ENCODE measurements around the gene TMEM134. TPM values are rescaled to one million over a fixed set of nuclear protein-coding genes. Genes with fewer than 3 reads are reported as not detected.

The TMEM134 gene
- total RNA-seq, 2 experiments from 2014 or later, result 26.8 to 76.9 TPM

GRCh38 chr11:67449116-67449844 is 19.8 kb downstream of the TMEM134 start:
- CTCF ChIA-PET (ENCODE audit: unreplicated experiment), result interaction anchor here (0.6 to 1.0 kb wide), 2 partner anchors 12 to 47 kb away, joined by 3 to 11 read pairs; partner anchors contain the start of genes PPP1CA and PTPRCAP
- Histone ChIP-seq H3K4me3 (ENCODE audit: low read depth, low read length, poor library complexity, severe bottlenecking) (peak overlapping the region; percentile 27), H3K27ac (ENCODE audit: low read depth, low read length, poor library complexity, severe bottlenecking) (peak overlapping the region; percentile 73), H3K4me1 (ENCODE audit: insufficient read depth, low read length, poor library complexity, severe bottlenecking) (peaks cover 70% of the 10 kb centered on the region), H2AFZ (ENCODE audit: low read length) (no peak overlapping the region; the same call in 1 of the 2 replicates), H4K20me1 (ENCODE audit: insufficient read depth, low read length) (no peaks in the 10 kb centered on the region), H3K9me3 (ENCODE audit: low read length) (no peaks in the 10 kb centered on the region), H3K79me2 (ENCODE audit: insufficient read depth, low read depth, low read length) (no peaks in the 10 kb centered on the region), H3K9me2 (ENCODE audit: insufficient read depth, low read length) (no peaks in the 10 kb centered on the region), H3K4me2 (ENCODE audit: low read length) (peak overlapping the region; percentile 62), H3K36me3 (ENCODE audit: insufficient read depth, low read length) (no peaks in the 10 kb centered on the region)
- intact Hi-C loops (cut with micrococcal nuclease; ENCODE audit: unreplicated experiment), result loop anchor here (1.0 kb wide), 1 partner anchor 9 kb away; no protein-coding TSS in a partner anchor
- no peak for TF ChIP-seq EZH2phosphoT487 (IDR thresholded peaks at IDR 0.05; ENCODE audit: borderline replicate concordance, low read depth, low read length)
- TF ChIP-seq, protein P1, sequence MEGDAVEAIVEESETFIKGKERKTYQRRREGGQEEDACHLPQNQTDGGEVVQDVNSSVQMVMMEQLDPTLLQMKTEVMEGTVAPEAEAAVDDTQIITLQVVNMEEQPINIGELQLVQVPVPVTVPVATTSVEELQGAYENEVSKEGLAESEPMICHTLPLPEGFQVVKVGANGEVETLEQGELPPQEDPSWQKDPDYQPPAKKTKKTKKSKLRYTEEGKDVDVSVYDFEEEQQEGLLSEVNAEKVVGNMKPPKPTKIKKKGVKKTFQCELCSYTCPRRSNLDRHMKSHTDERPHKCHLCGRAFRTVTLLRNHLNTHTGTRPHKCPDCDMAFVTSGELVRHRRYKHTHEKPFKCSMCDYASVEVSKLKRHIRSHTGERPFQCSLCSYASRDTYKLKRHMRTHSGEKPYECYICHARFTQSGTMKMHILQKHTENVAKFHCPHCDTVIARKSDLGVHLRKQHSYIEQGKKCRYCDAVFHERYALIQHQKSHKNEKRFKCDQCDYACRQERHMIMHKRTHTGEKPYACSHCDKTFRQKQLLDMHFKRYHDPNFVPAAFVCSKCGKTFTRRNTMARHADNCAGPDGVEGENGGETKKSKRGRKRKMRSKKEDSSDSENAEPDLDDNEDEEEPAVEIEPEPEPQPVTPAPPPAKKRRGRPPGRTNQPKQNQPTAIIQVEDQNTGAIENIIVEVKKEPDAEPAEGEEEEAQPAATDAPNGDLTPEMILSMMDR (conservative IDR thresholded peaks at IDR 0.05; ENCODE audit: low read length), result no peak
- peak; percentile 77 for DNase-seq (ENCODE audit: low spot score)
- POLR2A ChIA-PET, result interaction anchor here (0.7 to 3.9 kb wide), 8 partner anchors 10 to 97 kb away, joined by 3 to 37 read pairs (median 4); partner anchors contain the start of genes PTPRCAP and TMEM134
- BruUV-seq (replicated peaks), result no TSS peak

GRCh38 chr11:67448220-67448609 is 20.8 kb downstream of the TMEM134 start:
- TF ChIP-seq, protein P1 (conservative IDR thresholded peaks at IDR 0.05; ENCODE audit: low read length), result no peak
- no peak for TF ChIP-seq EZH2phosphoT487 (IDR thresholded peaks at IDR 0.05; ENCODE audit: borderline replicate concordance, low read depth, low read length)
- Histone ChIP-seq H3K4me3 (ENCODE audit: low read depth, low read length, poor library complexity, severe bottlenecking) (no peak overlapping the region), H3K79me2 (ENCODE audit: insufficient read depth, low read depth, low read length) (no peaks in the 10 kb centered on the region), H3K27ac (ENCODE audit: low read depth, low read length, poor library complexity, severe bottlenecking) (no peak overlapping the region), H3K4me2 (ENCODE audit: low read length) (no peak overlapping the region), H4K20me1 (ENCODE audit: insufficient read depth, low read length) (no peaks in the 10 kb centered on the region), H2AFZ (ENCODE audit: low read length) (no peak overlapping the region), H3K4me1 (ENCODE audit: insufficient read depth, low read length, poor library complexity, severe bottlenecking) (peaks cover 74% of the 10 kb centered on the region), H3K9me3 (ENCODE audit: low read length) (no peaks in the 10 kb centered on the region), H3K36me3 (ENCODE audit: insufficient read depth, low read length) (no peaks in the 10 kb centered on the region), H3K9me2 (ENCODE audit: insufficient read depth, low read length) (no peaks in the 10 kb centered on the region)
- ChIA-PET CTCF (ENCODE audit: unreplicated experiment) (no interaction called here), POLR2A (interaction anchor here (2.9 to 3.9 kb wide), 2 partner anchors 11 to 12 kb away, joined by 18 to 37 read pairs; partner anchors contain the start of gene PTPRCAP)
- BruUV-seq (replicated peaks), result no TSS peak
- intact Hi-C loops (cut with micrococcal nuclease; ENCODE audit: unreplicated experiment), result no loop called here
- no peak for DNase-seq (ENCODE audit: low spot score)

GRCh38 chr11:67445515-67445914 is 23.5 kb downstream of the TMEM134 start:
- TF ChIP-seq EZH2phosphoT487 (IDR thresholded peaks at IDR 0.05; ENCODE audit: borderline replicate concordance, low read depth, low read length), result no peak
- TF ChIP-seq, protein P1 (conservative IDR thresholded peaks at IDR 0.05; ENCODE audit: low read length), result no peak
- H3K4me2 ChIP-seq (ENCODE audit: low read length), result peak overlapping the region; percentile 82
- peaks cover 87% of the 10 kb centered on the region for H3K4me1 ChIP-seq (ENCODE audit: insufficient read depth, low read length, poor library complexity, severe bottlenecking)
- no peaks in the 10 kb centered on the region for H3K9me2 ChIP-seq (ENCODE audit: insufficient read depth, low read length)
- H4K20me1 ChIP-seq (ENCODE audit: insufficient read depth, low read length), result no peaks in the 10 kb centered on the region
- H3K27ac ChIP-seq (ENCODE audit: low read depth, low read length, poor library complexity, severe bottlenecking), result peak overlapping the region; percentile 94
- H3K36me3 ChIP-seq (ENCODE audit: insufficient read depth, low read length), result peaks cover 3% of the 10 kb centered on the region; the same call in 1 of the 2 replicates
- BruUV-seq (replicated peaks), result no TSS peak
- CTCF ChIA-PET (ENCODE audit: unreplicated experiment), result no interaction called here
- no peak overlapping the region for H2AFZ ChIP-seq (ENCODE audit: low read length)
- no peaks in the 10 kb centered on the region for H3K79me2 ChIP-seq (ENCODE audit: insufficient read depth, low read depth, low read length)
- no peaks in the 10 kb centered on the region for H3K9me3 ChIP-seq (ENCODE audit: low read length)
- POLR2A ChIA-PET, result interaction anchor here (1.1 kb wide), 2 partner anchors 8 to 13 kb away, joined by 3 to 7 read pairs; partner anchors contain the start of gene PTPRCAP
- no peak for DNase-seq (ENCODE audit: low spot score)
- H3K4me3 ChIP-seq (ENCODE audit: low read depth, low read length, poor library complexity, severe bottlenecking), result peak overlapping the region; percentile 69
- intact Hi-C loops (cut with micrococcal nuclease; ENCODE audit: unreplicated experiment), result no loop called here

All from OCI-LY7 (cell line).